H9 (cell line): ENCODE results near the gene ACACB. TPM values are rescaled to one million over a fixed set of nuclear protein-coding genes. Genes with fewer than 3 reads are reported as not detected.

Experiments
- DNase-seq: peaks from one replicate; pipeline ENCODE4 v3.0.0-alpha.2; 2017
- H2AFZ ChIP-seq: one replicate; pipeline ENCODE4 v1.6.1; 2013; ENCODE audit warnings: mild to moderate bottlenecking, low read length, control low read depth, moderate library complexity
- H2AK5ac ChIP-seq: 2 replicates; pipeline ENCODE4 v1.6.1; 2013; ENCODE audit warnings: low read length, control low read depth, mixed read lengths; ENCODE audit not compliant: insufficient read length
- H2BK120ac ChIP-seq: one replicate; pipeline ENCODE4 v1.6.1; 2013; ENCODE audit warnings: low read depth, mild to moderate bottlenecking, low read length, control low read depth, inconsistent platforms; ENCODE audit not compliant: poor library complexity, severe bottlenecking
- H2BK12ac ChIP-seq: 2 replicates; pipeline ENCODE4 v1.6.1; 2013; ENCODE audit warnings: low read length, control low read depth, mixed read lengths, low read depth; ENCODE audit not compliant: insufficient read length
- H2BK15ac ChIP-seq: 2 replicates; pipeline ENCODE4 v1.6.1; 2013; ENCODE audit warnings: low read depth, low read length, control low read depth
- H2BK20ac ChIP-seq: one replicate; pipeline ENCODE4 v1.6.1; 2013; ENCODE audit warnings: low read depth, mild to moderate bottlenecking, low read length, control low read depth, inconsistent platforms; ENCODE audit not compliant: poor library complexity, severe bottlenecking
- H2BK5ac ChIP-seq: 2 replicates; pipeline ENCODE4 v1.6.1; 2013; ENCODE audit warnings: low read length, control low read depth, mixed read lengths; ENCODE audit not compliant: insufficient read length
- H3K14ac ChIP-seq: 2 replicates; pipeline ENCODE4 v1.6.1; 2013; ENCODE audit warnings: low read length, control low read depth; ENCODE audit not compliant: insufficient read depth
- H3K18ac ChIP-seq: 2 replicates; pipeline ENCODE4 v1.6.1; 2013; ENCODE audit warnings: low read depth, mild to moderate bottlenecking, mixed read lengths, low read length, control low read depth; ENCODE audit not compliant: insufficient read length
- H3K23ac ChIP-seq: 2 replicates; pipeline ENCODE4 v1.6.1; 2013; ENCODE audit warnings: low read length, control low read depth, mixed read lengths, low read depth; ENCODE audit not compliant: insufficient read length
- H3K23me2 ChIP-seq: 2 replicates; pipeline ENCODE4 v1.6.1; 2013; ENCODE audit warnings: low read depth, mild to moderate bottlenecking, mixed read lengths, low read length, control low read depth; ENCODE audit not compliant: insufficient read length, poor library complexity, severe bottlenecking
- H3K27ac ChIP-seq: 2 replicates; pipeline ENCODE4 v1.5.1; 2013; ENCODE audit warnings: low read length, control low read depth, mixed read lengths, low read depth; ENCODE audit not compliant: insufficient read length
- H3K27me3 ChIP-seq: 2 replicates; pipeline ENCODE4 v1.6.1; 2013; ENCODE audit warnings: low read length, control low read depth, inconsistent platforms; ENCODE audit not compliant: insufficient read depth
- H3K4ac ChIP-seq: 2 replicates; pipeline ENCODE4 v1.6.1; 2013; ENCODE audit warnings: low read depth, mild to moderate bottlenecking, control low read depth, inconsistent platforms, low read length, moderate library complexity
- H3K4me1 ChIP-seq: 2 replicates; pipeline ENCODE4 v1.6.1; 2013; ENCODE audit warnings: low read length, control low read depth, inconsistent platforms; ENCODE audit not compliant: insufficient read depth
- H3K4me2 ChIP-seq: 2 replicates; pipeline ENCODE4 v1.6.1; 2013; ENCODE audit warnings: low read length, control low read depth, mixed read lengths; ENCODE audit not compliant: insufficient read length, insufficient read depth
- H3K56ac ChIP-seq: 2 replicates; pipeline ENCODE4 v1.6.1; 2013; ENCODE audit warnings: low read depth, mild to moderate bottlenecking, mixed read lengths, low read length, control low read depth; ENCODE audit not compliant: insufficient read length
- H3K79me1 ChIP-seq: 2 replicates; pipeline ENCODE4 v1.6.1; 2013; ENCODE audit warnings: low read depth, mild to moderate bottlenecking, moderate library complexity, low read length, control low read depth, inconsistent platforms; ENCODE audit not compliant: insufficient read depth, poor library complexity, severe bottlenecking
- H3K79me2 ChIP-seq: 2 replicates; pipeline ENCODE4 v1.6.1; 2013; ENCODE audit warnings: low read length, control low read depth, inconsistent platforms; ENCODE audit not compliant: insufficient read depth
- H3K9ac ChIP-seq: 2 replicates; pipeline ENCODE4 v1.6.1; 2013; ENCODE audit warnings: low read length, control low read depth, mixed read lengths; ENCODE audit not compliant: insufficient read length; ENCODE audit errors: extremely low read depth
- H3K9me3 ChIP-seq: one replicate; pipeline ENCODE4 v1.6.1; 2013; ENCODE audit warnings: low read depth, low read length, inconsistent platforms; ENCODE audit not compliant: control insufficient read depth
- H3T11ph ChIP-seq: one replicate; pipeline ENCODE4 v1.6.1; 2013; ENCODE audit warnings: mild to moderate bottlenecking, low read length, control low read depth, inconsistent platforms
- H4K20me1 ChIP-seq: one replicate; pipeline ENCODE4 v1.6.1; 2013; ENCODE audit not compliant: control insufficient read depth, insufficient read length, insufficient read depth
- H4K5ac ChIP-seq: 2 replicates; pipeline ENCODE4 v1.6.1; 2013; ENCODE audit warnings: low read depth, mild to moderate bottlenecking, mixed read lengths, low read length, control low read depth; ENCODE audit not compliant: insufficient read length
- H4K8ac ChIP-seq: replicated peaks from 2 replicates; pipeline ENCODE4 v1.6.1; 2013; ENCODE audit warnings: low read length, control low read depth, mixed read lengths, low read depth; ENCODE audit not compliant: insufficient read length
- H4K91ac ChIP-seq: 2 replicates; pipeline ENCODE4 v1.6.1; 2013; ENCODE audit warnings: low read depth, mild to moderate bottlenecking, moderate library complexity, mixed read lengths, low read length, control low read depth; ENCODE audit not compliant: insufficient read length
- H3K27ac Mint-ChIP-seq, 3 experiments: 2 replicates in 2 of 3; 3 replicates in 1 of 3; pipeline ENCODE4 v1.8.0; 2020 to 2021; ENCODE audit warnings: mixed read lengths in 3 of 3, mild to moderate bottlenecking in 1 of 3, moderate library complexity in 1 of 3
- H3K27me3 Mint-ChIP-seq: 2 replicates; pipeline ENCODE4 v1.8.0; 2021; ENCODE audit warnings: low read depth, mild to moderate bottlenecking, moderate library complexity, mixed read lengths
- H3K36me3 Mint-ChIP-seq, 3 experiments: 2 replicates in 2 of 3; 3 replicates in 1 of 3; pipeline ENCODE4 v1.8.0; 2020 to 2021; ENCODE audit warnings: low read depth in 3 of 3, mixed read lengths in 3 of 3; ENCODE audit not compliant: insufficient read depth in 1 of 3
- H3K4me1 Mint-ChIP-seq, 2 experiments: 2 replicates each; pipeline ENCODE4 v1.8.0; 2020; ENCODE audit warnings: mixed read lengths in 2 of 2
- H3K4me3 Mint-ChIP-seq, 2 experiments: 2 replicates in 1 of 2; 3 replicates in 1 of 2; pipeline ENCODE4 v1.8.0; 2020 to 2021; ENCODE audit warnings: mild to moderate bottlenecking in 2 of 2, mixed read lengths in 2 of 2, moderate library complexity in 1 of 2
- H3K9me3 Mint-ChIP-seq, 2 experiments: 2 replicates in 1 of 2; 3 replicates in 1 of 2; pipeline ENCODE4 v1.8.0; 2020; ENCODE audit warnings: mild to moderate bottlenecking in 2 of 2, mixed read lengths in 2 of 2, moderate library complexity in 1 of 2
- WGBS: extraction: QIAGEN DNeasy Blood & Tissue Kit; methylation state at CpG from one replicate; pipeline ENCODE4 v1.1.7; 2013; ENCODE audit warnings: missing lambda C conversion rate, low lambda C conversion rate, mixed read lengths; ENCODE audit not compliant: insufficient read length; ENCODE audit errors: extremely low coverage; 5-methylcytosine and 5-hydroxymethylcytosine counted together
- total RNA-seq: library from RNA; stranded (reverse); gene quantifications from 2 replicates; pipeline ENCODE4 v1.2.1, GENCODE V29; 2021
- TF ChIP-seq, protein P1 (sequence below): fragments of 200-600 bp; sonication (generic); conservative IDR thresholded peaks from 3 replicates; pipeline ENCODE4 v1.8.0; 2021; ENCODE audit warnings: antibody characterized with exemption, mild to moderate bottlenecking

Gene ACACB
- total RNA-seq, 1 experiment from 2014 or later: 14.2 TPM

DNA sequence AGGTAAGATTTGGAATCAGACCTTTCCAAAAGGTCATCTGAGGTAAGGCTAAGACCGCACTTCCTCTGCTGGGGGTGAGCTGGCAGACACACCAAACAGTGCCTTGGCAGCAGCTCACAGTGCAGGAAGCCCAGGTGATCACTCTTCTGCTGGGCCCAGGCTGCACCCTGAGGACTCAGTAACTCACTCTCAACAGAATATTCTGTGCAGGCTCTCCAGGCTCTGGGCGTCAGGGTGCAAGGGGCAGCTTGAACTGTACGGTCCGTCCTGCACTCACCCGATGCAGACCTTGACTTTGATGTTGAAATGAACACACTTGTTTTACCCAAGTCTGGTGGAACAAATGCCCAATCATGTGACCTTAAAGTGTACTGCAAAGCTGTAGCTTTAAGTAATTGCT lies 29.1 kb upstream of the ACACB start:
- H3K9me3 Mint-ChIP-seq: no peaks in the 10 kb centered on the region
- H3K4me1 Mint-ChIP-seq: peaks cover 5 to 6% of the 10 kb centered on the region in 2 experiments; a peak in 2 of 4 replicates
- Histone ChIP-seq H3K56ac (no peak overlapping the region), H3K27ac (no peak overlapping the region), H3K9me3 (no peaks in the 10 kb centered on the region), H3K14ac (no peak overlapping the region), H3K4me2 (no peak overlapping the region), H2AK5ac (no peak overlapping the region), H3K9ac (no peak overlapping the region), H2AFZ (no peak overlapping the region), H3K27me3 (no peaks in the 10 kb centered on the region), H3K23ac (no peak overlapping the region), H3K79me1 (no peaks in the 10 kb centered on the region), H4K20me1 (no peaks in the 10 kb centered on the region), H2BK15ac (no peak overlapping the region), H3K79me2 (no peaks in the 10 kb centered on the region), H3K18ac (no peak overlapping the region), H3T11ph (no peak overlapping the region), H4K91ac (no peak overlapping the region), H4K8ac (no peak overlapping the region), H2BK5ac (no peak overlapping the region), H2BK120ac (no peak overlapping the region), H2BK12ac (no peak overlapping the region), H4K5ac (no peak overlapping the region), H3K4ac (no peak overlapping the region), H2BK20ac (no peak overlapping the region), H3K4me1 (no peaks in the 10 kb centered on the region), H3K23me2 (no peaks in the 10 kb centered on the region)
- TF ChIP-seq, protein P1, sequence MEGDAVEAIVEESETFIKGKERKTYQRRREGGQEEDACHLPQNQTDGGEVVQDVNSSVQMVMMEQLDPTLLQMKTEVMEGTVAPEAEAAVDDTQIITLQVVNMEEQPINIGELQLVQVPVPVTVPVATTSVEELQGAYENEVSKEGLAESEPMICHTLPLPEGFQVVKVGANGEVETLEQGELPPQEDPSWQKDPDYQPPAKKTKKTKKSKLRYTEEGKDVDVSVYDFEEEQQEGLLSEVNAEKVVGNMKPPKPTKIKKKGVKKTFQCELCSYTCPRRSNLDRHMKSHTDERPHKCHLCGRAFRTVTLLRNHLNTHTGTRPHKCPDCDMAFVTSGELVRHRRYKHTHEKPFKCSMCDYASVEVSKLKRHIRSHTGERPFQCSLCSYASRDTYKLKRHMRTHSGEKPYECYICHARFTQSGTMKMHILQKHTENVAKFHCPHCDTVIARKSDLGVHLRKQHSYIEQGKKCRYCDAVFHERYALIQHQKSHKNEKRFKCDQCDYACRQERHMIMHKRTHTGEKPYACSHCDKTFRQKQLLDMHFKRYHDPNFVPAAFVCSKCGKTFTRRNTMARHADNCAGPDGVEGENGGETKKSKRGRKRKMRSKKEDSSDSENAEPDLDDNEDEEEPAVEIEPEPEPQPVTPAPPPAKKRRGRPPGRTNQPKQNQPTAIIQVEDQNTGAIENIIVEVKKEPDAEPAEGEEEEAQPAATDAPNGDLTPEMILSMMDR: no peak
- WGBS: no CpG with 5 or more reads among the region's 5 CpGs
- H3K36me3 Mint-ChIP-seq: peaks cover 10 to 54% (median 46%) of the 10 kb centered on the region in 3 experiments; a peak in 6 of 7 replicates
- H3K27me3 Mint-ChIP-seq: peaks cover 4% of the 10 kb centered on the region
- DNase-seq: no peak
- no peak overlapping the region for H3K4me3 Mint-ChIP-seq
- H3K27ac Mint-ChIP-seq: no peak overlapping the region
